Right ventricle myocardium inferior (tissue), 1 donor: ENCODE measurements around the gene ZNF646. TPM values are rescaled to one million over a fixed set of nuclear protein-coding genes. Genes with fewer than 3 reads are reported as not detected.
A peak's percentile ranks its signal among the peaks of the same experiment; 100 is the strongest.
"Not testable (repeated sequence)": the region's sequence is repeated elsewhere in the genome, so short reads cannot be mapped to it uniquely, and the experiment has no call there.

Experiments used
- ATAC-seq: fragments of 200-7000 bp; cut with Tn5 transposase; one replicate; pipeline ENCODE4 v1.9.1; 2020; ENCODE audit warnings: mild to moderate bottlenecking, moderate library complexity
- DNase-seq: peaks from one replicate; pipeline ENCODE4 v3.0.0; 2021; ENCODE audit errors: missing footprints
- intact Hi-C: fragments of 100-400 bp; cut with DNase I; formaldehyde crosslinking; loops from one replicate; pipeline ENCODE4 v1.11.0; 2022
- total RNA-seq: library from RNA; stranded (reverse); fragmentation: NEBNext Ultra II Directional; extraction: Animal tissue kit (Norgen Biotek cat#: 25700); gene quantifications from one replicate; pipeline ENCODE4 v1.2.1, GENCODE V29; 2021
- donor health status: DM: no; HTN: yes; CAD: no; lungs with severe emphysema.

The ZNF646 gene
- total RNA-seq, 1 donor from 2014 or later, result 9.9 TPM

GRCh38 chr16:31094424-31095120 is 20.4 kb downstream of the ZNF646 start, which contains the start of gene VKORC1:
TSS of gene VKORC1 (minus strand) at chr16:31094797. CDS start at chr16:31094729, 68 bp downstream.
- intact Hi-C loops, result loop anchor here (2.0 kb wide), 1 partner anchor 20 kb away; the partner anchor contains the start of genes ZNF646 and ZNF668
- ATAC-seq, result peak; percentile 96

DNA sequence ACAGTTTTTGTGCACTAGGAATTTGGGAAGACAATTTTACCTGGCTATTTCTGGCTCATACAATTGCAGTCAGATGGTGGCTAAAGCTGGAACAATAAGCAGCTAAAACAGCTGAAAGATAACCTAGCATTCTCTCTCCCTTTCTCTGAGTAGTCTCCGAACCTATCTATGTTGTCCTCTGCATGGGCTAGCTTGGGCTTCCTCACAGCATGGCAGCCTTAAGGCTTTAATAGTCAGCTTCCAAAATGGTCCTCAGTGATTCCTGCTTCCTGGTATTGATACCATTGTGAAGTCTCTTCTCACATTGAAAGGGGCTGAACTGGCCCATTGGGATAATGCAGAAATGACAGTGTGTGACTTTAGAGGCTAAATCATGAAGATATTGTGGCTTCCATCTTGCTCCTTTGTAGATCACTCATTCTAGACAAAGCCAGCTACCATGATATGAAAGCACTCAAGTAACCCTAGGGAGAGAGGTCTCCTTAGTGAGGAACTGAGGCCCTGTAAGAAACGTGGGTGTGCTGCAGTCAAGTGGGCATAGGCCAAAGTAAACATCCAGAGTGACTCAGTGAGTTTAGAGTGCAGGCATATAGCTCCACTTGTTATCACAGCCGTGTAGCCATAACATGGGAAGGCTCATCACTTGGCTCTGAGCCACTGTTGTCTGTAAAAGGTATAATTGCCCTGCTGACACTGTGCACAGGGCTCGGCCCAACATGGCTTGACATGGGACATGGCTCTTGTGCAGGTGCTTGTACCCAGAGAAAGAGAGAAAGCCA is 25.8 kb downstream of the ZNF646 start:
- no peak for ATAC-seq
- DNase-seq, result no peak
- intact Hi-C loops, result no loop called here

More at GRCh38 chr16:31094424-31095120, 20.4 kb downstream of the ZNF646 start, which contains the start of gene VKORC1:
- peak; percentile 97 for DNase-seq

- DNase-seq, result peak; percentile 37
- ATAC-seq, intact Hi-C loops: not testable (repeated sequence)
Observed at GRCh38 chr16:31100876-31101641, 26.8 kb downstream of the ZNF646 start.

DNA sequence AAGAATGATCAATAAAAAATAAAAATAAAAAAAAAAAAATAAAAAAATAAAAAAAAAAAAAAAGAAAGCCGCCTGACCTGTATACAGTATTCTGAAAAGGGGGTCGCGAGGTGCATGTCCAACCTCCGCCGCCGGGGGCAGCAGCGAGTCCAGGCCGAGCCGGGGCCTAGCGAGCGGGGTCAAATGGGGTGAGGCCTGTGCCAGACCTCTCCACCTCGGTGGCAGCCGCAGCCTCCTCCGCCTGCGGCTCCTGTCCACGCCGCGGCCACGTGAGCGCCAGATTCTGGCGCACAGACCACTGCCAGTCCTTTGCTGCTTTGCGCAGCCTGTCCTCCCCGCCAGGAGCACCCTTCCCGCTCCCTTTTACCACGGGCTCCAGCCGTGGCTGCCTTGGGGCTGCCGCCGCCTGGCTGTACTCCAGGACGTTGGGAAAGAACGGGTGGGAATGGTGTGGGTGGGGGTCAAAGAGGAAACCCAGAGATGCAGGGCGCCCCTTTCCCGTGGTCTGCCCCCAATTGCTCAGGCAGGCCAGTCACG is 31.5 kb downstream of the ZNF646 start:
- intact Hi-C loops, result no loop called here
- peak; percentile 89 for ATAC-seq
- peak; percentile 94 for DNase-seq

DNA sequence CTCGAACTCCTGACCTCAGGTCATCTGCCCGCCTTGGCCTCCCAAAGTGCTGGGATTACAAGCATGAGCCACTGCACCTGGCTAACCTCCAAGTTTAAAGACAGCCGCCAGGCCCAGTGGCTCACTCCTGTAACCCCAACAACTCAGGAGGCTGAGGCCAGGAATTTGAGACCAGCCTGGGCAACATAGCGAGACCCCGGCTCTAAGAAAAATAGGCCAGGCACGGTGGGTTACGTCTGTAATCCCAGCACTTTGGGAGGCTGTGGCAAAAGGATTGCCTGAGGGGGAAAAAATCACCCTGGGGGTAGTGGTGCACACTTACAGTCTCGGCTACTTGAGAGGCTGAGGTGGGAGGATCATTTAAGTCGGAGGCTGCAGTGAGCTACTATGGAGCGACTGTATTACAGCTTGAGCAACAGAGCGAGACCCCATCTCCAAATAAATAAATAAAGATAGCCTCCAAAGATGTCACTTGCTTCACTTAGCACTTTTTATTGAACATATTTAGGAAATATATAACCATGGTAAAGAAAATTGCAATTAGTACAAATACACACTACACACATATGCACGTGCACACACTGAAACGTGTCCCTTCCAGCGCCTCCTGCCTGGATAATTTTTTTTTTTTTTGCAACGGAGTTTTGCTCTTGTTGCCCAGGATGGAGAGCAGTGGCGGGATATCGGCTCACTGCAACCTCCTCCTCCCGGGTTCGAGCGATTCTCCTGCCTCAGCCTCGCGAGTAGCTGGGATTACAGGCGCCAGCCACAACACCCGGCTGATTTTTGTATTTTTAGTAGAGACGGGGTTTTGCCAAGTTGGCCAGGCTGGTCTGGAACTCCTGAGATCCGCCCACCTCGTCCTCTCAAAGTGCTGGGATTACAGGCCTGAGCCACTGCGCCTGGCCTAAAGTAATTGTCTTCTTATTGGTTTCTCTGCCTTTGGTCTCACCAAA is 32.6 kb downstream of the ZNF646 start:
- DNase-seq (no peak), ATAC-seq (no peak)
- intact Hi-C loops, result no loop called here

GRCh38 chr16:31107465-31107867 is 33.2 kb downstream of the ZNF646 start:
- intact Hi-C loops, result no loop called here
- no peak for DNase-seq
- ATAC-seq, result no peak

DNA sequence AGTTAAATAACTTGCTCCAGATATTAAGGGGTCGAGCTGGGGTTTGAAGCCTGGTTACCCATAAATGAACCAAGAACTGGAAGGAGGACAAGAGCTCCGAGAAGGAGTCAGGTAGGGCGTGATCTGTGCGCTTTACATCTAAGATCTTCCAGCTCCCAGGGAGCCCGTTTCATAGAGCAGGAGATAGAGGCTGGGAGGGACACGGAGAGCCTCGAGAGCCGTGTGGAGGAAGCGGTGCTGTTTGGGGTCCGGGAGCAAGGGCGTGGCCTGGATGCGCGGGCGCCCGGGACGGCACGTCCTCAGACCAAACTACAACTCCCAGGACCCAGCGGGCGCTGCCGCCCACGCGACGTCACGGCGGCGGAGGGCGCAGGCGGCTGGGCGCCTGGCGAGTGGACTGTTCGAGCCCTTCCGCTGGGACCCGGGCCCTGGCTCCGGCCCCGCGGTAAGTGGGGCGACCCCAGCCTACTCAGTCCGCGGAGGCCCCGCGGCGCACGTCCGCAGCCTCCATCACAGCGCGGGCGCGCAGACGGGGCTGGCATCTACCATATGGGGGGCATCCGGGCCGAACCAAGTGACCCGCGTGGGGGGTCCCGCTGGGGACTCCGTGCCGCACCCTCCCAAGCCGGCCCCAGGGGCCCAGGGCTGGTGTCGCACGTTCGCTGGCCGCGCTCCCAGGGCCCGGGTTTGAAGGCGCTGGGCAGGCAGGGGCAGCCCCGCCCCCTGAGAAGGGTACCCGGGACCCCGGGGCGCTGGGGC is 34.0 kb downstream of the ZNF646 start, which contains the start of gene BCKDK:
TSS of gene BCKDK (plus strand) at position 352 of the 759 bp plus-strand sequence. CDS start 838 bp downstream, outside the sequence.
- DNase-seq (peak; percentile 92), ATAC-seq (peak; percentile 76)
- intact Hi-C loops, result no loop called here

DNA sequence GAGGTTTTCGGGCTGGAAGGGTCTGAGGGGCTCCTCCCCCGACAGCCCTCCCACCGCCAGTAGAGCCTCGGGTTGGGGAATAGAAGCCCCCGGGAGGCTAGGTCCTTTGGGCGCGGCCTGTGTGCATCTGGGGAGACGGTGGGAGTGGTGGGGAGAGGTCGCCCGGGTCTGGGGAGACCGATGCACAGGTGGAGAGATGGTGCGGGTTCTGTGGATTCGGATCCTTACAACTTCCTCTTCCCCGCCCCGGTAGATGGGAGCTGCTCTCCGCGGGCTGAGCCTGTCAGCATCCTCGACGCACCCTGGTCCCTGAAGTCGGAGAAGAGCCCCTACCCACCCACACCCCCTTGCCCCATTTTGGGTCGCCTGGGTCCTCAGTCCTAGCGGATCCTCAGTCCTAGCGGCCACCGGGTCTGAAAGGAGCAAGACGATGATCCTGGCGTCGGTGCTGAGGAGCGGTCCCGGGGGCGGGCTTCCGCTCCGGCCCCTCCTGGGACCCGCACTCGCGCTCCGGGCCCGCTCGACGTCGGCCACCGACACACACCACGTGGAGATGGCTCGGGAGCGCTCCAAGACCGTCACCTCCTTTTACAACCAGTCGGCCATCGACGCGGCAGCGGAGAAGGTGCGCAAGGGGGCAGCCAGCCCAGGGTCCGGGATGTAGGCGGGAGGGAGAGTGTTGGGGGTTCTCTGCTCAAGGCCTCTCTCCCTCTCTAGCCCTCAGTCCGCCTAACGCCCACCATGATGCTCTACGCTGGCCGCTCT is 34.8 kb downstream of the ZNF646 start:
- intact Hi-C loops, result no loop called here
- DNase-seq, result no peak
- ATAC-seq, result no peak

- intact Hi-C loops, result no loop called here
- no peak for ATAC-seq
Observed at GRCh38 chr16:31109622-31110021, 35.4 kb downstream of the ZNF646 start.

GRCh38 chr16:31110106-31111034 is 36.1 kb downstream of the ZNF646 start:
- DNase-seq (no peak), ATAC-seq (no peak)

More at GRCh38 chr16:31109622-31110021, 35.4 kb downstream of the ZNF646 start:
- no peak for DNase-seq

DNA sequence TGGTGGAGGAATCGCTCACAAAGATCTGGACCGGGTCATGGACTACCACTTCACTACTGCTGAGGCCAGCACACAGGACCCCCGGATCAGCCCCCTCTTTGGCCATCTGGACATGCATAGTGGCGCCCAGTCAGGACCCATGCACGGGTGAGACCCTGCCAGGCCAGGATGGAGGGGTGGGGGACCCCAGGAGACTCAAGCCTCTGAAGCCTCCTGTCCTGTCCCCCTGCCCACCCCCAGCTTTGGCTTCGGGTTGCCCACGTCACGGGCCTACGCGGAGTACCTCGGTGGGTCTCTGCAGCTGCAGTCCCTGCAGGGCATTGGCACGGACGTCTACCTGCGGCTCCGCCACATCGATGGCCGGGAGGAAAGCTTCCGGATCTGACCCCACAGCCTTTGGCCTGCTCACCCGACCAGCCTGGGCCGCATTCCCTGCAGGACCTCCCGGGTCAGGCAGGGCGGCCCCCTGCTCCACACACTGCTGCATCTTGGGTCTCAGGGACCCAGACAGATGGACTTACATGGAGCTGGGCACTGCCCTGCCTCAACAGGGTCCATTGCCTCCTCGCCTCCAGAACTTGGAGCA is 37.8 kb downstream of the ZNF646 start:
- no peak for ATAC-seq
- intact Hi-C loops, result loop anchor here (2.0 kb wide), 1 partner anchor 29 kb away; no protein-coding TSS in a partner anchor

More at GRCh38 chr16:31110106-31111034, 36.1 kb downstream of the ZNF646 start:
- intact Hi-C loops, result no loop called here

GRCh38 chr16:31112711-31113110 is 38.5 kb downstream of the ZNF646 start:
- intact Hi-C loops, result loop anchor here (2.0 kb wide), 1 partner anchor 28 kb away; no protein-coding TSS in a partner anchor
- peak; percentile 15 for ATAC-seq
- DNase-seq, result no peak

More for the DNA sequence above, 37.8 kb downstream of the ZNF646 start:
- no peak for DNase-seq

GRCh38 chr16:31113121-31114120 is 39.2 kb downstream of the ZNF646 start:
- DNase-seq, result no peak
- intact Hi-C loops, result loop anchor here (2.0 kb wide), 1 partner anchor 27 kb away; no protein-coding TSS in a partner anchor
- no peak for ATAC-seq
